TTC549 (cell line): Measurements from ENCODE around the gene LTO1.

Source experiments
- FAIRE-seq: peaks from 2 replicates; lab custom pipeline; 2012; peaks lifted over from hg19 to GRCh38; lab: Jason Lieb, UNC

Gene LTO1

GRCh38 chr11:69657456-69657910 lies 17.7 kb downstream of the LTO1 start:
- FAIRE-seq, result no peak

GRCh38 chr11:69656536-69657455 lies 18.4 kb downstream of the LTO1 start:
- no peak for FAIRE-seq

- no peak for FAIRE-seq
Measured at GRCh38 chr11:69655479-69656428, 19.4 kb downstream of the LTO1 start.

- FAIRE-seq, result no peak
Measured at GRCh38 chr11:69654660-69655478, 20.3 kb downstream of the LTO1 start.

GRCh38 chr11:69654001-69654659 lies 21.0 kb downstream of the LTO1 start:
- no peak for FAIRE-seq

GRCh38 chr11:69653406-69653960 lies 21.7 kb downstream of the LTO1 start:
- FAIRE-seq, result no peak

GRCh38 chr11:69652999-69653398 lies 22.2 kb downstream of the LTO1 start:
- no peak for FAIRE-seq

- no peak for FAIRE-seq
Measured at GRCh38 chr11:69651834-69652620, 23.1 kb downstream of the LTO1 start.

- no peak for FAIRE-seq
Measured at GRCh38 chr11:69650832-69651344, 24.3 kb downstream of the LTO1 start.

- FAIRE-seq, result no peak
Measured at GRCh38 chr11:69650081-69650831, 24.9 kb downstream of the LTO1 start.

- FAIRE-seq, result no peak
Measured at GRCh38 chr11:69649576-69649900, 25.6 kb downstream of the LTO1 start.

- FAIRE-seq, result no peak
Measured at GRCh38 chr11:69648679-69649575, 26.2 kb downstream of the LTO1 start.

GRCh38 chr11:69647761-69648497 lies 27.2 kb downstream of the LTO1 start:
- no peak for FAIRE-seq

GRCh38 chr11:69647390-69647748 lies 27.8 kb downstream of the LTO1 start:
- no peak for FAIRE-seq

GRCh38 chr11:69646493-69647389 lies 28.4 kb downstream of the LTO1 start:
- FAIRE-seq, result no peak

GRCh38 chr11:69645801-69646492 lies 29.2 kb downstream of the LTO1 start:
- FAIRE-seq, result no peak
